GM23338 (cell line): Measurements from ENCODE around the gene STX8. TPM values are rescaled to one million over a fixed set of nuclear protein-coding genes. Genes with fewer than 3 reads are reported as not detected.

Experiments
- ATAC-seq: fragments of 200-7000 bp; cut with Tn5 transposase; 3 replicates; pipeline ENCODE4 v1.9.1; 2020
- DNase-seq: peaks from one replicate; pipeline ENCODE4 v3.0.0-alpha.2; 2015; ENCODE audit warnings: low spot score
- H2AFZ ChIP-seq: fragments of 200-600 bp; sonication (generic); 2 replicates; pipeline ENCODE4 v1.8.0; 2016; ENCODE audit warnings: antibody characterized with exemption, mild to moderate bottlenecking, moderate library complexity
- H3F3A ChIP-seq: fragments of 200-600 bp; sonication (generic); replicated peaks from 2 replicates; pipeline ENCODE4 v1.8.0; 2017; ENCODE audit warnings: antibody characterized with exemption, mixed run types, low read depth
- H3K27ac ChIP-seq: fragments of 200-600 bp; sonication (generic); 2 replicates; pipeline ENCODE4 v1.6.1; 2016; ENCODE audit warnings: low read depth
- H3K27me3 ChIP-seq: fragments of 200-600 bp; sonication (generic); 2 replicates; pipeline ENCODE4 v1.8.0; 2016; ENCODE audit warnings: mild to moderate bottlenecking, mixed run types, moderate library complexity; ENCODE audit not compliant: insufficient read depth
- H3K36me3 ChIP-seq: fragments of 200-600 bp; sonication (generic); 2 replicates; pipeline ENCODE4 v1.8.0; 2016; ENCODE audit warnings: mild to moderate bottlenecking; ENCODE audit not compliant: insufficient read depth
- H3K4me1 ChIP-seq: fragments of 200-600 bp; sonication (generic); 2 replicates; pipeline ENCODE4 v1.8.0; 2016; ENCODE audit warnings: mild to moderate bottlenecking, moderate library complexity; ENCODE audit not compliant: insufficient read depth
- H3K4me2 ChIP-seq: fragments of 200-600 bp; sonication (generic); 2 replicates; pipeline ENCODE4 v1.7.1; 2017; ENCODE audit warnings: mixed run types
- H3K4me3 ChIP-seq: fragments of 200-600 bp; sonication (generic); 2 replicates; pipeline ENCODE4 v1.6.1; 2016; ENCODE audit warnings: mixed run types
- H3K79me2 ChIP-seq: fragments of 200-600 bp; sonication (generic); replicated peaks from 2 replicates; pipeline ENCODE4 v1.8.0; 2017; ENCODE audit warnings: mild to moderate bottlenecking; ENCODE audit not compliant: insufficient read depth
- H3K9me2 ChIP-seq: fragments of 200-600 bp; sonication (generic); 2 replicates; pipeline ENCODE4 v1.8.0; 2017; ENCODE audit not compliant: insufficient read depth
- H4K20me1 ChIP-seq: fragments of 200-600 bp; sonication (generic); replicated peaks from 2 replicates; pipeline ENCODE4 v1.8.0; 2017; ENCODE audit warnings: mild to moderate bottlenecking; ENCODE audit not compliant: insufficient read depth
- H3K27ac Mint-ChIP-seq: 2 replicates; pipeline ENCODE4 v1.8.0; 2020; ENCODE audit warnings: inconsistent platforms, mild to moderate bottlenecking, moderate library complexity, mixed read lengths
- H3K27me3 Mint-ChIP-seq: 3 replicates; pipeline ENCODE4 v1.8.0; 2022; ENCODE audit warnings: low read depth, mild to moderate bottlenecking, moderate library complexity, mixed read lengths, inconsistent platforms; ENCODE audit not compliant: insufficient read depth, poor library complexity
- H3K36me3 Mint-ChIP-seq: 3 replicates; pipeline ENCODE4 v1.8.0; 2021; ENCODE audit warnings: low read depth, mild to moderate bottlenecking, inconsistent platforms, moderate library complexity, mixed read lengths
- H3K4me1 Mint-ChIP-seq: 3 replicates; pipeline ENCODE4 v1.8.0; 2020; ENCODE audit warnings: mild to moderate bottlenecking, inconsistent platforms, mixed read lengths
- H3K4me3 Mint-ChIP-seq: 3 replicates; pipeline ENCODE4 v1.8.0; 2021; ENCODE audit warnings: moderate library complexity, mild to moderate bottlenecking, inconsistent platforms, mixed read lengths
- H3K9me3 Mint-ChIP-seq: 3 replicates; pipeline ENCODE4 v1.8.0; 2020; ENCODE audit warnings: moderate library complexity, mild to moderate bottlenecking, inconsistent platforms, mixed read lengths
- ZNF114 ChIP-seq: fragments of 250-450 bp; sonication (Bioruptor Pico); IDR thresholded peaks from 2 replicates; pipeline ENCODE4 v1.5.0; 2020; ENCODE audit warnings: mild to moderate bottlenecking, moderate library complexity
- ZNF331 ChIP-seq: fragments of 250-450 bp; sonication (Bioruptor Pico); IDR thresholded peaks from 2 replicates; pipeline ENCODE4 v1.5.0; 2020; ENCODE audit warnings: low read depth, mild to moderate bottlenecking, moderate library complexity
- polyA plus RNA-seq: library from polyadenylated mRNA; unstranded; fragments of >200 nt; fragmentation: Nextera tagmentation; extraction: Ambion mirVana; gene quantifications from 2 replicates; pipeline ENCODE4 v1.2.1, GENCODE V29; 2016
- total RNA-seq: library from RNA; depleted of rRNA; stranded (reverse); fragments of >200 nt; shearing (Covaris generic); gene quantifications from 2 replicates; pipeline ENCODE4 v1.2.3, GENCODE V29; 2014
- TF ChIP-seq, protein P1 (sequence below), 2 experiments: fragments of 200-600 bp in 1 of 2; sonication (generic) in 1 of 2; conservative IDR thresholded peaks; 2 replicates each; pipeline versions ENCODE4 v1.5.1 to v1.6.1; 2016 to 2017; ENCODE audit warnings: antibody characterized with exemption in 2 of 2, low read depth in 2 of 2, mild to moderate bottlenecking in 2 of 2, moderate library complexity in 1 of 2
- TF ChIP-seq, protein P2 (sequence below): IDR thresholded peaks from one replicate; pipeline ENCODE4 v1.6.1; 2018; ENCODE audit warnings: antibody characterized with exemption; ENCODE audit not compliant: unreplicated experiment
- TF ChIP-seq, protein P3 (sequence below): fragments of 250-450 bp; sonication (Bioruptor Pico); IDR thresholded peaks from 2 replicates; pipeline ENCODE4 v1.5.0; 2020; ENCODE audit warnings: mild to moderate bottlenecking, moderate library complexity

The STX8 gene
- total and polyA plus RNA-seq, 2 experiments from 2014 or later: 59.4 to 82.3 TPM

DNA sequence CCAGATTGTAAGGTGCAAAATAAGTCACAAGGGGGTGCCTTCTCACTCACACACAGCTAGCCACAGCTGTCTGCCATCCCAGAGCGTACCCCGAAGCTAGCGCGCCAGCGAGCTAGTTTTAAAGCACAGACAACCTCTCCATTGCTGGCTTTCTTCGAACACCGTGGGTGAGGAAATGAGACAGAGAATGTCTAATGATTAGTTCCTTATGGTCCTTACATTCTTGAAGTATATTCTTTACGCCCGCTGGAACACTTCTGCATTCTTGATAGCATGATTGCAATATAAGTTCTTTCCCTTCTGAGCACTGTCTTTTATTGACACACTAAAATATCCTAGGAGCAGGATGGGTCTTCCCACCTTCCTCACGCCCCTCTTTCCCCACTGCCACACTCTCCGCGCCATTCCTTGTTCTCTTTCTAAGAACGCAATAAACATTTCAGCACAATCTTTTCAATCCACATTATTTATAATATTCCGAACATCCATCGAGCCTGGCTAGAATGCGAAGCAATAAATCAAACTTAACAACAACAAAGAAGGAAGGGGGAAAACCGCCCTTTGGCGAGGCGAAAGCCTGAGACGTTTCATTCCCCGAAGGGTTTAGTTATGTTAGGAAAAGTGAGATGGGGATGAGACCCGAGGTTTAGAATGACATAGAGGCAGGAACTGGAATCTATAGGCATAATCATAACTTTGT, 303.0 kb downstream of the STX8 start:
- TF ChIP-seq ZNF114 (CRISPR knock-in tag): no peak
- TF ChIP-seq, protein P1, sequence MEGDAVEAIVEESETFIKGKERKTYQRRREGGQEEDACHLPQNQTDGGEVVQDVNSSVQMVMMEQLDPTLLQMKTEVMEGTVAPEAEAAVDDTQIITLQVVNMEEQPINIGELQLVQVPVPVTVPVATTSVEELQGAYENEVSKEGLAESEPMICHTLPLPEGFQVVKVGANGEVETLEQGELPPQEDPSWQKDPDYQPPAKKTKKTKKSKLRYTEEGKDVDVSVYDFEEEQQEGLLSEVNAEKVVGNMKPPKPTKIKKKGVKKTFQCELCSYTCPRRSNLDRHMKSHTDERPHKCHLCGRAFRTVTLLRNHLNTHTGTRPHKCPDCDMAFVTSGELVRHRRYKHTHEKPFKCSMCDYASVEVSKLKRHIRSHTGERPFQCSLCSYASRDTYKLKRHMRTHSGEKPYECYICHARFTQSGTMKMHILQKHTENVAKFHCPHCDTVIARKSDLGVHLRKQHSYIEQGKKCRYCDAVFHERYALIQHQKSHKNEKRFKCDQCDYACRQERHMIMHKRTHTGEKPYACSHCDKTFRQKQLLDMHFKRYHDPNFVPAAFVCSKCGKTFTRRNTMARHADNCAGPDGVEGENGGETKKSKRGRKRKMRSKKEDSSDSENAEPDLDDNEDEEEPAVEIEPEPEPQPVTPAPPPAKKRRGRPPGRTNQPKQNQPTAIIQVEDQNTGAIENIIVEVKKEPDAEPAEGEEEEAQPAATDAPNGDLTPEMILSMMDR (conservative IDR thresholded peaks at IDR 0.05; ENCODE audit: low read depth in 2 of 2): peak in 1 of 2 experiments; percentile 45; a peak in 2 of 4 replicates
- Mint-ChIP-seq H3K27ac (no peak overlapping the region), H3K4me3 (no peak overlapping the region)

DNA sequence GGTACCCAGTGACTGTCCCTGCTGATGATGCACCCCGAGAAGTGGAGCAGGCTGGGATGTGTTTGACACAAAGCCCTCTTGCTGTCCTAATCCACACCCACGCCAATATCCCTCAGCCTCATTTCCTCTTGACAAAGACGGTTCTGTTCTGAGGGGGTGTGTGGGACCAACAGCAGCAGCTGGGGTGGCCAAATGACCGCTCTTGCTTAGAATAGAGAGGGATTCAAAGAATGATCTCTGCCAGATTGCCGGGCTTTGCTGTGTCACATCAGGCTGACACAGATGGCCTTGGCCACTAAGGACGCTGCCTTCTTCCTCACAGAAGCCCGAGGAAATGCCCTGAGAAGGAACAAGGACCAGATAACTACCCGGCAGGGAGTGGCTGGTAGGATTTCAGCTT, 303.6 kb downstream of the STX8 start:
- H3K27ac Mint-ChIP-seq: 0 out of 2 replicates have a peak overlapping the region, but pooled peaks have one; percentile 38
- TF ChIP-seq ZNF331: no peak
- TF ChIP-seq, protein P2, sequence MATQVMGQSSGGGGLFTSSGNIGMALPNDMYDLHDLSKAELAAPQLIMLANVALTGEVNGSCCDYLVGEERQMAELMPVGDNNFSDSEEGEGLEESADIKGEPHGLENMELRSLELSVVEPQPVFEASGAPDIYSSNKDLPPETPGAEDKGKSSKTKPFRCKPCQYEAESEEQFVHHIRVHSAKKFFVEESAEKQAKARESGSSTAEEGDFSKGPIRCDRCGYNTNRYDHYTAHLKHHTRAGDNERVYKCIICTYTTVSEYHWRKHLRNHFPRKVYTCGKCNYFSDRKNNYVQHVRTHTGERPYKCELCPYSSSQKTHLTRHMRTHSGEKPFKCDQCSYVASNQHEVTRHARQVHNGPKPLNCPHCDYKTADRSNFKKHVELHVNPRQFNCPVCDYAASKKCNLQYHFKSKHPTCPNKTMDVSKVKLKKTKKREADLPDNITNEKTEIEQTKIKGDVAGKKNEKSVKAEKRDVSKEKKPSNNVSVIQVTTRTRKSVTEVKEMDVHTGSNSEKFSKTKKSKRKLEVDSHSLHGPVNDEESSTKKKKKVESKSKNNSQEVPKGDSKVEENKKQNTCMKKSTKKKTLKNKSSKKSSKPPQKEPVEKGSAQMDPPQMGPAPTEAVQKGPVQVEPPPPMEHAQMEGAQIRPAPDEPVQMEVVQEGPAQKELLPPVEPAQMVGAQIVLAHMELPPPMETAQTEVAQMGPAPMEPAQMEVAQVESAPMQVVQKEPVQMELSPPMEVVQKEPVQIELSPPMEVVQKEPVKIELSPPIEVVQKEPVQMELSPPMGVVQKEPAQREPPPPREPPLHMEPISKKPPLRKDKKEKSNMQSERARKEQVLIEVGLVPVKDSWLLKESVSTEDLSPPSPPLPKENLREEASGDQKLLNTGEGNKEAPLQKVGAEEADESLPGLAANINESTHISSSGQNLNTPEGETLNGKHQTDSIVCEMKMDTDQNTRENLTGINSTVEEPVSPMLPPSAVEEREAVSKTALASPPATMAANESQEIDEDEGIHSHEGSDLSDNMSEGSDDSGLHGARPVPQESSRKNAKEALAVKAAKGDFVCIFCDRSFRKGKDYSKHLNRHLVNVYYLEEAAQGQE: no peak
- TF ChIP-seq, protein P3, sequence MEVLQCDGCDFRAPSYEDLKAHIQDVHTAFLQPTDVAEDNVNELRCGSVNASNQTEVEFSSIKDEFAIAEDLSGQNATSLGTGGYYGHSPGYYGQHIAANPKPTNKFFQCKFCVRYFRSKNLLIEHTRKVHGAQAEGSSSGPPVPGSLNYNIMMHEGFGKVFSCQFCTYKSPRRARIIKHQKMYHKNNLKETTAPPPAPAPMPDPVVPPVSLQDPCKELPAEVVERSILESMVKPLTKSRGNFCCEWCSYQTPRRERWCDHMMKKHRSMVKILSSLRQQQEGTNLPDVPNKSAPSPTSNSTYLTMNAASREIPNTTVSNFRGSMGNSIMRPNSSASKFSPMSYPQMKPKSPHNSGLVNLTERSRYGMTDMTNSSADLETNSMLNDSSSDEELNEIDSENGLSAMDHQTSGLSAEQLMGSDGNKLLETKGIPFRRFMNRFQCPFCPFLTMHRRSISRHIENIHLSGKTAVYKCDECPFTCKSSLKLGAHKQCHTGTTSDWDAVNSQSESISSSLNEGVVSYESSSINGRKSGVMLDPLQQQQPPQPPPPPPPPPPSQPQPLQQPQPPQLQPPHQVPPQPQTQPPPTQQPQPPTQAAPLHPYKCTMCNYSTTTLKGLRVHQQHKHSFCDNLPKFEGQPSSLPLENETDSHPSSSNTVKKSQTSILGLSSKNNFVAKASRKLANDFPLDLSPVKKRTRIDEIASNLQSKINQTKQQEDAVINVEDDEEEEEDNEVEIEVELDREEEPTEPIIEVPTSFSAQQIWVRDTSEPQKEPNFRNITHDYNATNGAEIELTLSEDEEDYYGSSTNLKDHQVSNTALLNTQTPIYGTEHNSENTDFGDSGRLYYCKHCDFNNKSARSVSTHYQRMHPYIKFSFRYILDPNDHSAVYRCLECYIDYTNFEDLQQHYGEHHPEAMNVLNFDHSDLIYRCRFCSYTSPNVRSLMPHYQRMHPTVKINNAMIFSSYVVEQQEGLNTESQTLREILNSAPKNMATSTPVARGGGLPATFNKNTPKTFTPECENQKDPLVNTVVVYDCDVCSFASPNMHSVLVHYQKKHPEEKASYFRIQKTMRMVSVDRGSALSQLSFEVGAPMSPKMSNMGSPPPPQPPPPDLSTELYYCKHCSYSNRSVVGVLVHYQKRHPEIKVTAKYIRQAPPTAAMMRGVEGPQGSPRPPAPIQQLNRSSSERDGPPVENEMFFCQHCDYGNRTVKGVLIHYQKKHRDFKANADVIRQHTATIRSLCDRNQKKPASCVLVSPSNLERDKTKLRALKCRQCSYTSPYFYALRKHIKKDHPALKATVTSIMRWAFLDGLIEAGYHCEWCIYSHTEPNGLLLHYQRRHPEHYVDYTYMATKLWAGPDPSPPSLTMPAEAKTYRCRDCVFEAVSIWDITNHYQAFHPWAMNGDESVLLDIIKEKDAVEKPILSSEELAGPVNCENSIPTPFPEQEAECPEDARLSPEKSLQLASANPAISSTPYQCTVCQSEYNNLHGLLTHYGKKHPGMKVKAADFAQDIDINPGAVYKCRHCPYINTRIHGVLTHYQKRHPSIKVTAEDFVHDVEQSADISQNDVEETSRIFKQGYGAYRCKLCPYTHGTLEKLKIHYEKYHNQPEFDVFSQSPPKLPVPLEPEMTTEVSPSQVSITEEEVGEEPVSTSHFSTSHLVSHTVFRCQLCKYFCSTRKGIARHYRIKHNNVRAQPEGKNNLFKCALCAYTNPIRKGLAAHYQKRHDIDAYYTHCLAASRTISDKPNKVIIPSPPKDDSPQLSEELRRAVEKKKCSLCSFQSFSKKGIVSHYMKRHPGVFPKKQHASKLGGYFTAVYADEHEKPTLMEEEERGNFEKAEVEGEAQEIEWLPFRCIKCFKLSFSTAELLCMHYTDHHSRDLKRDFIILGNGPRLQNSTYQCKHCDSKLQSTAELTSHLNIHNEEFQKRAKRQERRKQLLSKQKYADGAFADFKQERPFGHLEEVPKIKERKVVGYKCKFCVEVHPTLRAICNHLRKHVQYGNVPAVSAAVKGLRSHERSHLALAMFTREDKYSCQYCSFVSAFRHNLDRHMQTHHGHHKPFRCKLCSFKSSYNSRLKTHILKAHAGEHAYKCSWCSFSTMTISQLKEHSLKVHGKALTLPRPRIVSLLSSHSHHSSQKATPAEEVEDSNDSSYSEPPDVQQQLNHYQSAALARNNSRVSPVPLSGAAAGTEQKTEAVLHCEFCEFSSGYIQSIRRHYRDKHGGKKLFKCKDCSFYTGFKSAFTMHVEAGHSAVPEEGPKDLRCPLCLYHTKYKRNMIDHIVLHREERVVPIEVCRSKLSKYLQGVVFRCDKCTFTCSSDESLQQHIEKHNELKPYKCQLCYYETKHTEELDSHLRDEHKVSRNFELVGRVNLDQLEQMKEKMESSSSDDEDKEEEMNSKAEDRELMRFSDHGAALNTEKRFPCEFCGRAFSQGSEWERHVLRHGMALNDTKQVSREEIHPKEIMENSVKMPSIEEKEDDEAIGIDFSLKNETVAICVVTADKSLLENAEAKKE (CRISPR knock-in tag): no peak
- TF ChIP-seq, protein P1 (conservative IDR thresholded peaks at IDR 0.05; ENCODE audit: low read depth in 2 of 2): no peak

More for the DNA sequence above, 303.0 kb downstream of the STX8 start:
- no peaks in the 10 kb centered on the region for H3F3A ChIP-seq
- no peaks in the 10 kb centered on the region for H3K9me2 ChIP-seq
- no peaks in the 10 kb centered on the region for H3K36me3 ChIP-seq
- H3K4me3 ChIP-seq: no peak overlapping the region
- H4K20me1 ChIP-seq: no peaks in the 10 kb centered on the region
- H3K27me3 Mint-ChIP-seq: peaks cover 4% of the 10 kb centered on the region
- no peaks in the 10 kb centered on the region for H3K79me2 ChIP-seq
- no peaks in the 10 kb centered on the region; the same call in 2 of the 3 replicates for H3K9me3 Mint-ChIP-seq
- DNase-seq (no peak), ATAC-seq (no peak)
- H3K27ac ChIP-seq: no peak overlapping the region
- no peaks in the 10 kb centered on the region; the same call in 1 of the 2 replicates for H3K4me1 ChIP-seq
- H3K27me3 ChIP-seq: no peaks in the 10 kb centered on the region
- H3K4me2 ChIP-seq: no peak overlapping the region
- H2AFZ ChIP-seq: no peak overlapping the region
- H3K4me1 Mint-ChIP-seq: peaks cover 5% of the 10 kb centered on the region; the same call in 2 of the 3 replicates
- H3K36me3 Mint-ChIP-seq: no peaks in the 10 kb centered on the region

More for the DNA sequence above, 303.6 kb downstream of the STX8 start:
- no peak overlapping the region for H3K4me3 Mint-ChIP-seq
- H3K4me1 Mint-ChIP-seq: peaks cover 5% of the 10 kb centered on the region; the same call in 2 of the 3 replicates
- Histone ChIP-seq H3K9me2 (no peaks in the 10 kb centered on the region), H3K27me3 (no peaks in the 10 kb centered on the region), H3K36me3 (no peaks in the 10 kb centered on the region), H3K4me3 (no peak overlapping the region), H3K4me1 (no peaks in the 10 kb centered on the region; the same call in 1 of the 2 replicates), H3F3A (no peaks in the 10 kb centered on the region), H3K27ac (no peak overlapping the region), H2AFZ (no peak overlapping the region), H4K20me1 (no peaks in the 10 kb centered on the region), H3K4me2 (no peak overlapping the region), H3K79me2 (no peaks in the 10 kb centered on the region)
- DNase-seq: no peak
- ATAC-seq: no peak
- H3K27me3 Mint-ChIP-seq: peaks cover 6% of the 10 kb centered on the region
- no peaks in the 10 kb centered on the region for H3K36me3 Mint-ChIP-seq
- H3K9me3 Mint-ChIP-seq: no peaks in the 10 kb centered on the region; the same call in 2 of the 3 replicates
